Panc1 (cell line): ENCODE results near the gene MYO1B.

ENCODE experiments used
- CTCF ChIP-seq: fragments of 450-650 bp; IDR thresholded peaks from 2 replicates; pipeline ENCODE4 v1.5.1; 2017; ENCODE audit warnings: mild to moderate bottlenecking
- POLR2AphosphoS5 ChIP-seq: IDR thresholded peaks from 2 replicates; pipeline ENCODE4 v1.6.1; 2012; ENCODE audit warnings: mild to moderate bottlenecking, low read depth, low read length, moderate library complexity
- SIN3A ChIP-seq: IDR thresholded peaks from 2 replicates; pipeline ENCODE4 v1.6.1; 2012; ENCODE audit warnings: low read depth, mild to moderate bottlenecking, low read length, moderate library complexity, borderline replicate concordance; ENCODE audit not compliant: insufficient read depth

GRCh38 chr2:191270306-191271161 lies 25.3 kb downstream of the MYO1B start:
- TF ChIP-seq CTCF (no peak), SIN3A (no peak), POLR2AphosphoS5 (no peak)
